Activated CD4-positive, alpha-beta T cell treated with anti-CD3 and anti-CD28 coated beads, Interleukin-2, amount 10 ng/mL, durations not matched to agents 24 days and 14 days (primary cell): ENCODE measurements around the gene LBH. TPM values are rescaled to one million over a fixed set of nuclear protein-coding genes. Genes with fewer than 3 reads are reported as not detected.

Source experiments
- DNase-seq: peaks from one replicate; pipeline ENCODE4 v3.0.0; 2022
- H3K27ac Mint-ChIP-seq: one replicate; pipeline ENCODE4 v1.8.0; 2022; ENCODE audit warnings: mild to moderate bottlenecking, mixed read lengths
- H3K27me3 Mint-ChIP-seq: one replicate; pipeline ENCODE4 v1.8.0; 2022; ENCODE audit warnings: mixed read lengths
- H3K36me3 Mint-ChIP-seq: one replicate; pipeline ENCODE4 v1.8.0; 2022; ENCODE audit warnings: low read depth, mild to moderate bottlenecking, mixed read lengths
- H3K4me1 Mint-ChIP-seq: one replicate; pipeline ENCODE4 v1.8.0; 2021; ENCODE audit warnings: mixed read lengths
- H3K4me3 Mint-ChIP-seq: one replicate; pipeline ENCODE4 v1.8.0; 2022; ENCODE audit warnings: mild to moderate bottlenecking, moderate library complexity, mixed read lengths
- H3K9me3 Mint-ChIP-seq: one replicate; pipeline ENCODE4 v1.8.0; 2021; ENCODE audit warnings: mixed read lengths
- intact Hi-C: fragments of 100-400 bp; cut with micrococcal nuclease; formaldehyde crosslinking; loops from one replicate; pipeline ENCODE4 v1.15.1; 2023
- total RNA-seq: library from RNA; stranded (reverse); gene quantifications from 2 replicates; pipeline ENCODE4 v1.2.3, GENCODE V29; 2022

LBH gene
- total RNA-seq, 1 donor from 2014 or later, result 176 TPM

DNA sequence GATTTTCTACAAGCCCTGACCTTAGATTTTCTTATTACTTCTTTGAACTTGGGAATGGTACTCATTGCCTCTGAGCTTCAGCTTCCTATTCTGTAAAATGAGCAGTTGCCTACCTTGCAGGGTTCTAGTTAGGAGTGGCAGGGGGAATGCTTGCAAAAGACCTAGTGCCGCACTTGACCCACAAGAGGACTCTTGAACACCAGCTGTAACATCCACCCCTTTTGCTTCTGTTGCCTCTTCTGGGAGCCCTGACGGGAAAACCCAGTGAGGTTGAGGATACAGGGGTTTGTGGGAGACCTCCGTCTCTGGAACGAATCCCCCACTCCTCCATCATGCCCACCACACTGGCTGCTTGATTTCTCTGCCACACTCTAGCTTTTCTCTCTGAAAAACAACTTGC lies 27.1 kb upstream of the LBH start:
- DNase-seq, result no peak
- no peaks in the 10 kb centered on the region for H3K9me3 Mint-ChIP-seq
- H3K4me3 Mint-ChIP-seq, result no peak overlapping the region
- intact Hi-C loops, result no loop called here
- H3K36me3 Mint-ChIP-seq, result no peaks in the 10 kb centered on the region
- peaks cover 10% of the 10 kb centered on the region for H3K4me1 Mint-ChIP-seq
- H3K27ac Mint-ChIP-seq, result no peak overlapping the region
- peaks cover 7% of the 10 kb centered on the region for H3K27me3 Mint-ChIP-seq

DNA sequence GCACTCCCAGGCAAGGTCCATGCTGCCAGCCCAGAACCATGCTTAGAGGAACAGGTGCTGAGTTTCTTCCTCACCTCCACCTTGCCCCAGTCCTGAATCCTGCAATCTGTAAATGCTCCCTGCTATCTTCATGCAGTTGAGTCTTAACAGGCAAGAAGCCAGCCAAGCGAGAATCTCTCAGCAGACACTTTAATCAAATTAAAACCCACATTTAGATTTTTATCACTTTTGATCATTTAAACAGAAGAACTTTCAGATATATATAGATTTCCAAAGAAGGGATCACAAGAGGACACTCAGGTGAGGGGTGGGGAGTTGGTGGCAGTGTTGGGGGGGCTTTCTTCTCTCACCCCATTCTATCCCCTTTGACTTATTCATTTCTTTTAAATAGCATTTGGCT lies 25.9 kb upstream of the LBH start:
- H3K27me3 Mint-ChIP-seq, result peaks cover 7% of the 10 kb centered on the region
- H3K4me3 Mint-ChIP-seq, result no peak overlapping the region
- no peak overlapping the region for H3K27ac Mint-ChIP-seq
- intact Hi-C loops, result no loop called here
- no peaks in the 10 kb centered on the region for H3K36me3 Mint-ChIP-seq
- H3K9me3 Mint-ChIP-seq, result no peaks in the 10 kb centered on the region
- H3K4me1 Mint-ChIP-seq, result peaks cover 13% of the 10 kb centered on the region
- no peak for DNase-seq

- no peak for DNase-seq
- Mint-ChIP-seq H3K9me3 (no peaks in the 10 kb centered on the region), H3K4me3 (no peak overlapping the region), H3K27ac (no peak overlapping the region), H3K27me3 (peaks cover 7% of the 10 kb centered on the region), H3K4me1 (peaks cover 13% of the 10 kb centered on the region), H3K36me3 (no peaks in the 10 kb centered on the region)
- intact Hi-C loops, result no loop called here
Measured at GRCh38 chr2:30206461-30207430, 24.6 kb upstream of the LBH start.

DNA sequence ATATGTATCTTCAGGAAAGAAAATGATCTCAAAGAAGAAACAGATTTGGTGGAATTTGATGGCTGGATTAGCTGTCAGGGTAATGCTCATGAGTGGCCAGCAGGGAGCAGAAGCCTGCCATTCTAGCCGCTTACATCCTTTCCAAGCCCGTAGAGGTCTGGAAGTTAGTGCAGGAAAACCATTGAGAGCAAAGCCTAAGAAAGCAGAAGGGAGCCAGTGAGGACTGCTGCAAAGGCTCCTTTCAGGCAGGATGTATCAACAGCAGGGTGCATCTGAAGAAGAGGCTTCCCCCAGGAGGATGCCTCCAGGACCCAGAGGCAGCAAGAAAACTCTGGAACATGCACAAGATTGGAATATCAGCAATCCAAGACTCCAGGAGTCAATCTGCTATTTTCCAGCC lies 22.9 kb upstream of the LBH start:
- Mint-ChIP-seq H3K27ac (no peak overlapping the region), H3K9me3 (no peaks in the 10 kb centered on the region), H3K27me3 (peaks cover 9% of the 10 kb centered on the region), H3K4me1 (peaks cover 13% of the 10 kb centered on the region), H3K4me3 (no peak overlapping the region), H3K36me3 (no peaks in the 10 kb centered on the region)
- intact Hi-C loops, result loop anchor here (1.0 to 2.0 kb wide), 5 partner anchors 17 to 499 kb away; partner anchors contain the start of gene LBH
- DNase-seq, result peak; percentile 75

DNA sequence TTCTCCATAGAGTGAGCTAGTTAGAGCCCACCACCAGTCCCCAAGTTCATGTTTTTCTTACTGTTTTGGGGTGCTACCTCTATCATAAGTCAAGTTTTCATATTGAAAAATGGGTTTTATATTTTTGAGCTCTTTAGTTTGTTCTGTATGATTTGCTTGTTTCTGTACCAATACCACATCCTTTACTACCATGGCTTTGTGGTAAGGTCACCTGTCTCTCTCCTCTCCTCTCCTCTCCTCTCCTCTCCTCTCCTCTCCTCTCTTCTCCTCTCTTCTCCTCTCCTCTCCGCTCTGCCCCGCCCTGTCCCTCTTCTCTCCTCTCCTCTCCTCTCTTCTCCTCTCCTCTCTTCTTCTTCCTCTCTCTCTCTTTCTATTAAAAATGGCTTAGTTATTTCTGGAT lies 22.1 kb upstream of the LBH start:
- Mint-ChIP-seq H3K4me1 (peaks cover 13% of the 10 kb centered on the region), H3K27me3 (peaks cover 8% of the 10 kb centered on the region), H3K9me3 (no peaks in the 10 kb centered on the region), H3K27ac (peak overlapping the region; percentile 0), H3K4me3 (peak overlapping the region; percentile 38), H3K36me3 (no peaks in the 10 kb centered on the region)
- intact Hi-C loops, result loop anchor here (2.0 kb wide), 1 partner anchor 44 kb away; no protein-coding TSS in a partner anchor
- DNase-seq, result peak; percentile 64

GRCh38 chr2:30213326-30213725 lies 18.0 kb upstream of the LBH start:
- H3K36me3 Mint-ChIP-seq, result no peaks in the 10 kb centered on the region
- peaks cover 3% of the 10 kb centered on the region for H3K27me3 Mint-ChIP-seq
- intact Hi-C loops, result no loop called here
- no peak for DNase-seq
- peaks cover 27% of the 10 kb centered on the region for H3K4me1 Mint-ChIP-seq
- H3K9me3 Mint-ChIP-seq, result no peaks in the 10 kb centered on the region
- no peak overlapping the region for H3K27ac Mint-ChIP-seq
- H3K4me3 Mint-ChIP-seq, result no peak overlapping the region

DNA sequence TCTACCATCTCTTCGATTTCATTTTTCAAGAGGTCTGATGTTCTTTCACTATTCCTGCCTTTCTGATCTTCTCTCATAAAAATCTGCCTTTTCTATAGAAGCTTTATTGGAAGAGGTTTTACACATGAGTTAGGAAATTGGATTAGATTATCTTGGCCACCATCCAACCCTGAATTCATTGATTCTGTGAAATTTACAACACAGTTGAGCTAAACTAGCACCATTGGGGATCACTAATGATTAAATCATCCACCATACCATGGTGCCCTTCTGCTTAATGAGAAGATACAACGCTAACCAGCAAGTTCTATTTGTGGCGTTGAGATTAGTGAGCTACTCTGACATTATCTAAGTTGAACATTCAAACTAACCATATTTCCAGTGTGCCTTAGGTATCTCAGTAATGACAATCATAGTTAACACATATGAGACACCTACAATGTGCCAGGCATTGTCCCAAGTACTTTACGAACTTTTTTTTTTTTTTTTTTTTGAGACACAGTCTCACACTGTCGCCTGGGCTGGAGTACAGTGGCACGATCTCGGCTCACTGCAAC lies 17.3 kb upstream of the LBH start:
- Mint-ChIP-seq H3K36me3 (no peaks in the 10 kb centered on the region), H3K9me3 (no peaks in the 10 kb centered on the region), H3K4me1 (peaks cover 20% of the 10 kb centered on the region), H3K4me3 (no peak overlapping the region), H3K27me3 (peaks cover 3% of the 10 kb centered on the region), H3K27ac (no peak overlapping the region)
- DNase-seq, result no peak
- intact Hi-C loops, result no loop called here

- no peak overlapping the region for H3K4me3 Mint-ChIP-seq
- no peak overlapping the region for H3K27ac Mint-ChIP-seq
- peaks cover 3% of the 10 kb centered on the region for H3K27me3 Mint-ChIP-seq
- H3K4me1 Mint-ChIP-seq, result peaks cover 13% of the 10 kb centered on the region
- no peak for DNase-seq
- intact Hi-C loops, result no loop called here
- no peaks in the 10 kb centered on the region for H3K9me3 Mint-ChIP-seq
- H3K36me3 Mint-ChIP-seq, result no peaks in the 10 kb centered on the region
Measured at GRCh38 chr2:30216157-30216556, 15.2 kb upstream of the LBH start.

DNA sequence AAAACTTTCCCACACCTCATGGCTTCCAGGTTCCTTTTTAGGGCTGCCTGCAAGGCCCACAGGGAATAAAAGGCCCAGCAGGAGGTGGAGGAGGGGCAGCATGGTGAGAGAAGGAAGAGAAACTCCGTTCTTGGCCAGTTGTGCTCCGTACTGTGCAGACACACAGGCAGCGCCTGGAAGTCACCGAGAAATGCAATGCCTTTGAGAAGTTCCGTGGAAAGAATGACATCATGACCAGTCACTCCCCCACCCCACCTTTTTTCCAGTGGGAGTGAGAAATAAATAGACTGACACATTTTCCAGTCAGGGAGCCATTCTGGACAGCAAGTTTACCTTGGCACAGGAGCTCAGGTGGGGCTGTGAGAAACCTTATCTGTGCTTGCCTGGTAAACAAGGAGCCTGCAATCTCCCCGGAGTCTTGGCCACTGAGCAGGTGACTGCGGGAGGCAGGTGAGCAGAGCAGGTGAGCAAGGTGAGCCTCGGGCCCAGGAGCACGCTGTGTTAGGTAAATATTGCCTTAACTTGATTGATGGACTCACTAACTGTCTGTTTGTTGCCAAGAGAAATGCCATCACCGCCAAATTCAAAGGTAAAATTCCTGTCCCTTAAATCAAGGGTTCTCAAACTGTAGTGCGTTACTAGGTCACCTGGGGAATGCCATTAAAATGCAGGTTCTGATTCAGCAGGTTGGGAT lies 13.5 kb upstream of the LBH start:
- DNase-seq, result no peak
- H3K36me3 Mint-ChIP-seq, result no peaks in the 10 kb centered on the region

GRCh38 chr2:30218338-30218713 lies 13.0 kb upstream of the LBH start:
- no peak for DNase-seq
- no peaks in the 10 kb centered on the region for H3K9me3 Mint-ChIP-seq
- H3K27me3 Mint-ChIP-seq, result no peaks in the 10 kb centered on the region
- peaks cover 23% of the 10 kb centered on the region for H3K4me1 Mint-ChIP-seq
- intact Hi-C loops, result no loop called here
- H3K27ac Mint-ChIP-seq, result no peak overlapping the region
- H3K4me3 Mint-ChIP-seq, result no peak overlapping the region
- no peaks in the 10 kb centered on the region for H3K36me3 Mint-ChIP-seq

More for the DNA sequence above, 13.5 kb upstream of the LBH start:
- no peaks in the 10 kb centered on the region for H3K9me3 Mint-ChIP-seq
- H3K27ac Mint-ChIP-seq, result no peak overlapping the region
- H3K4me3 Mint-ChIP-seq, result no peak overlapping the region
- peaks cover 1% of the 10 kb centered on the region for H3K27me3 Mint-ChIP-seq
- intact Hi-C loops, result no loop called here
- H3K4me1 Mint-ChIP-seq, result peaks cover 19% of the 10 kb centered on the region

- no peak overlapping the region for H3K27ac Mint-ChIP-seq
- intact Hi-C loops, result no loop called here
- DNase-seq, result no peak
- no peaks in the 10 kb centered on the region for H3K27me3 Mint-ChIP-seq
- H3K4me3 Mint-ChIP-seq, result no peak overlapping the region
- H3K9me3 Mint-ChIP-seq, result no peaks in the 10 kb centered on the region
- H3K4me1 Mint-ChIP-seq, result peaks cover 28% of the 10 kb centered on the region
- no peaks in the 10 kb centered on the region for H3K36me3 Mint-ChIP-seq
Measured at GRCh38 chr2:30218814-30219213, 12.5 kb upstream of the LBH start.

DNA sequence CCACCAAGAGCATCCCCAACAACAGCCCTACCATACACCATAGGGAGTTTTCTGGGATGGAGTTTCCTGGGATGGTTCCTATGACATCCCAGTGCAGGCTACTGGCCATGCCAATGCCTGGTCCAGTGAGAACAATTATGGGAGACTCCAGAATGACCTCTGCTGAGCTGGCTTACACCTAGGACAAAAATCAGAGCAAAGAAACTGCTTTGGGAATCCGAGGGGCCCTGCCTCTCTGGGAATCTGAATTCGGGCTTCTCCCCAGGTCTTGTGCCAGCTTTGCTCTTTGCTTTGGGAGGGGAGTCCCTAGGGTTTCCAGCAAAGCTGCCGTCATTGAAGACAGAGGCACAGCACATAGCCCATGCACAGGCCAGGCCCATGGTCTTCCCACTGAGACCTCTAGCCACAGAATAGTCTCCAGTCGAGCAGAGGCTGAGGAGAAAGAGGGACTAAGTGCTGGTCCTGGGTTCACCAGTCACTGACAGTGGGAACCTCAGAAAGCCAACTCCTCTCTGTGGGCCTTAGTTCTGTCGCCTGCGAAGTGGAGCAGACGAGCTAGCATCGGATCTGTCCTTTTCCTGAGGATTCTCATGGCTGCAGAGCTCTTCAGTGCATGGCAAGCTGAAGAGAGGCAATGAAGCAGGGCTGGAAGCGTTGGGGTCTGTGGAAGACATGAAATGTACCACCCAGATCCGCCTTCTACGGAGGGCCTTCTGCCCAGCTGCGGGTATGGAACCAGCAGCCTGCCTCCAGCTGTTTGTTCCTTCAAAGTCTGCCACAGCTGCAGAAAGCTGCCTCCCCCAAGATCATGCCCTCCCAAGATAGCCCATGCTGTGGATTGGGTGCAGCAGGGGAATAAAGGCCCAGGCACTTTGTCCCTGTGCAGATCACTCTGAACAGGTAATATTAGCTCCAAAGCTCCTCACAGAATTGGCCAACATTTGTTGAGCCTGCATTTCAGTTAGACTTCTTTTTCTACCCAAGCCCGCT lies 11.2 kb upstream of the LBH start:
- no peak for DNase-seq
- no peaks in the 10 kb centered on the region for H3K9me3 Mint-ChIP-seq
- peaks cover 39% of the 10 kb centered on the region for H3K4me1 Mint-ChIP-seq
- no peaks in the 10 kb centered on the region for H3K27me3 Mint-ChIP-seq
- H3K27ac Mint-ChIP-seq, result no peak overlapping the region
- H3K36me3 Mint-ChIP-seq, result no peaks in the 10 kb centered on the region
- no peak overlapping the region for H3K4me3 Mint-ChIP-seq
- intact Hi-C loops, result no loop called here

DNA sequence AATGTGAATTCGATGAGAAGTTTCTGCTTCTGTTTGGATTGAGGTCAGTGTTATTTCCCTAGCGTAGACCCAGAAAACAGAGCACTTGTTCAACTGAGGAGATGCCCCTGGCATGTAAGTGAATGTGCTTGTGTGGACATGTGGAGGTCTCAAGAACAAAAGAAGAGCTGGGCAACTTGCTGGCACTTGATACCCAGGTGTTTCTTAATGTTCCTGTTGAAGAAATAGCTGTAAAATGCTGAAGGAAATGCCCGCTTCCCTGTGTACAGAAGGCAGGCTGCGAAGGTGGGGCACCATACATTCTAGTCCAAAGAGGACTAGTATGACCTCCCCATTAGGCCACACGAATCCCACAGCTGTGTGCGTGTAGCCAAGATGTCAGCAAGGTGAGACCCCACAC lies 9.8 kb upstream of the LBH start:
- no peak overlapping the region for H3K4me3 Mint-ChIP-seq
- peaks cover 46% of the 10 kb centered on the region for H3K4me1 Mint-ChIP-seq
- DNase-seq, result no peak
- H3K9me3 Mint-ChIP-seq, result no peaks in the 10 kb centered on the region
- intact Hi-C loops, result no loop called here
- H3K36me3 Mint-ChIP-seq, result no peaks in the 10 kb centered on the region
- no peak overlapping the region for H3K27ac Mint-ChIP-seq
- no peaks in the 10 kb centered on the region for H3K27me3 Mint-ChIP-seq
